ENCODE data around the gene FAM120A.

Gene FAM120A

GRCh38 chr9:93552923-93553322, 101.4 kb downstream of the FAM120A start:
- no peak for DNase-seq (ENCODE audit: low read depth in 2 of 3, low spot score in 1 of 3)

GRCh38 chr9:93555370-93555769, 103.9 kb downstream of the FAM120A start:
- DNase-seq (ENCODE audit: low read depth in 2 of 3, low spot score in 1 of 3) = no peak

GRCh38 chr9:93557366-93558137, 106.1 kb downstream of the FAM120A start:
- no peak for DNase-seq (ENCODE audit: low read depth in 2 of 3, low spot score in 1 of 3)

GRCh38 chr9:93558503-93558902, 107.0 kb downstream of the FAM120A start:
- no peak for DNase-seq (ENCODE audit: low read depth in 2 of 3, low spot score in 1 of 3)

- DNase-seq (ENCODE audit: low read depth in 2 of 3, low spot score in 1 of 3) = no peak
Observed at GRCh38 chr9:93560991-93561390, 109.5 kb downstream of the FAM120A start.

- DNase-seq (ENCODE audit: low read depth in 2 of 3, low spot score in 1 of 3) = no peak
Observed at GRCh38 chr9:93562157-93562556, 110.7 kb downstream of the FAM120A start.

GRCh38 chr9:93565089-93565488, 113.6 kb downstream of the FAM120A start:
- DNase-seq (ENCODE audit: low read depth in 2 of 3, low spot score in 1 of 3) = no peak

- DNase-seq (ENCODE audit: low read depth in 2 of 3, low spot score in 1 of 3) = peak; percentile 97 to 99 (median 99)
Observed at GRCh38 chr9:93566408-93567270, 115.2 kb downstream of the FAM120A start.

GRCh38 chr9:93567271-93567959, 115.9 kb downstream of the FAM120A start:
- DNase-seq (ENCODE audit: low read depth in 2 of 3, low spot score in 1 of 3) = no peak

GRCh38 chr9:93568169-93568568, 116.7 kb downstream of the FAM120A start:
- DNase-seq (ENCODE audit: low read depth in 2 of 3, low spot score in 1 of 3) = no peak

- DNase-seq (ENCODE audit: low read depth in 2 of 3, low spot score in 1 of 3) = no peak
Observed at GRCh38 chr9:93569621-93570174, 118.2 kb downstream of the FAM120A start.

GRCh38 chr9:93572221-93572620, 120.7 kb downstream of the FAM120A start:
- DNase-seq (ENCODE audit: low read depth in 2 of 3, low spot score in 1 of 3) = no peak

GRCh38 chr9:93572636-93573515, 121.4 kb downstream of the FAM120A start:
- no peak for DNase-seq (ENCODE audit: low read depth in 2 of 3, low spot score in 1 of 3)

- DNase-seq (ENCODE audit: low read depth in 2 of 3, low spot score in 1 of 3) = no peak
Observed at GRCh38 chr9:93573516-93573828, 122.0 kb downstream of the FAM120A start.

- DNase-seq (ENCODE audit: low read depth in 2 of 3, low spot score in 1 of 3) = no peak
Observed at GRCh38 chr9:93574091-93574899, 122.8 kb downstream of the FAM120A start.

- DNase-seq (ENCODE audit: low read depth in 2 of 3, low spot score in 1 of 3) = no peak
Observed at GRCh38 chr9:93574900-93575795, 123.7 kb downstream of the FAM120A start.

GRCh38 chr9:93575796-93576257, 124.3 kb downstream of the FAM120A start:
- DNase-seq (ENCODE audit: low read depth in 2 of 3, low spot score in 1 of 3) = peak in 1 of 3 donors; percentile 42

- no peak for DNase-seq (ENCODE audit: low read depth in 2 of 3, low spot score in 1 of 3)
Observed at GRCh38 chr9:93576258-93577077, 125.0 kb downstream of the FAM120A start, which contains the start of gene PHF2. Gene PHF2 (plus strand): TSS chr9:93576584. CDS start chr9:93576774, 190 bp downstream.

Measured in stimulated activated CD4-positive, alpha-beta T cell treated with anti-CD3 and anti-CD28 coated beads, Interleukin-12 subunit alpha, Interleukin-12 subunit beta, amount 100 ng/mL, for 48 hours (primary cell).